GM21786 (cell line): Measurements from ENCODE around the gene APOL3.
"Not testable (repeated sequence)": the region's sequence is repeated elsewhere in the genome, so short reads cannot be mapped to it uniquely, and the experiment has no call there.

Experiments used
- ATAC-seq: cut with Tn5 transposase; IDR thresholded peaks from one replicate; pipeline ENCODE4 v1.9.1; 2021; ENCODE audit not compliant: unreplicated experiment

Gene APOL3

GRCh38 chr22:36162127-36163034 is 1.8 kb upstream of the APOL3 start:
- peak; percentile 49 for ATAC-seq

- not testable (repeated sequence) for ATAC-seq
These were observed 1.2 kb upstream of the APOL3 start for GRCh38 chr22:36161793-36162126.

- ATAC-seq, result no peak
These were observed 3.8 kb downstream of the APOL3 start for GRCh38 chr22:36156515-36157419.

- ATAC-seq, result no peak
These were observed 4.4 kb downstream of the APOL3 start for GRCh38 chr22:36156119-36156514.

- ATAC-seq, result no peak
These were observed 4.9 kb downstream of the APOL3 start for GRCh38 chr22:36155702-36156101.

- ATAC-seq, result no peak
These were observed 6.1 kb downstream of the APOL3 start for GRCh38 chr22:36154423-36154945.

- ATAC-seq, result no peak
These were observed 6.8 kb downstream of the APOL3 start for GRCh38 chr22:36153501-36154422.

- ATAC-seq, result not testable (repeated sequence)
These were observed 7.7 kb downstream of the APOL3 start for GRCh38 chr22:36152821-36153220.

GRCh38 chr22:36152088-36152487 is 8.5 kb downstream of the APOL3 start:
- no peak for ATAC-seq

GRCh38 chr22:36151006-36151595 is 9.5 kb downstream of the APOL3 start:
- ATAC-seq, result no peak

GRCh38 chr22:36149441-36149840 is 11.1 kb downstream of the APOL3 start:
- ATAC-seq, result no peak

GRCh38 chr22:36148411-36148810 is 12.1 kb downstream of the APOL3 start:
- no peak for ATAC-seq

- no peak for ATAC-seq
These were observed 13.3 kb downstream of the APOL3 start for GRCh38 chr22:36147196-36147791.

- ATAC-seq, result no peak
These were observed 14.7 kb downstream of the APOL3 start for GRCh38 chr22:36145881-36146280.

- ATAC-seq, result no peak
These were observed 15.5 kb downstream of the APOL3 start for GRCh38 chr22:36144886-36145541.

GRCh38 chr22:36143956-36144355 is 16.6 kb downstream of the APOL3 start:
- no peak for ATAC-seq

- ATAC-seq, result no peak
These were observed 17.3 kb downstream of the APOL3 start for GRCh38 chr22:36143066-36143815.

GRCh38 chr22:36141481-36141880 is 19.1 kb downstream of the APOL3 start:
- ATAC-seq, result no peak

- not testable (repeated sequence) for ATAC-seq
These were observed 21.8 kb downstream of the APOL3 start for GRCh38 chr22:36138709-36139108.
